K562 (cell line): ENCODE data around the gene PRODH2. TPM values are rescaled to one million over a fixed set of nuclear protein-coding genes. Genes with fewer than 3 reads are reported as not detected.
A peak's percentile ranks its signal among the peaks of the same experiment; 100 is the strongest.

Experiments
- ATAC-seq: fragments of 200-7000 bp; cut with Tn5 transposase; 3 replicates; pipeline ENCODE4 v1.9.1; 2020; ENCODE audit warnings: moderate library complexity
- BruUV-seq: library from RNA; stranded (reverse); fragments of 400-500 nt; replicated peaks from 2 replicates; lab custom pipeline; 2021; lab: Mats Ljungman, UMichigan
- CTCF ChIA-PET: fragments of 300-600 bp; formaldehyde crosslinking; extraction: SDS; loops from one replicate; lab custom pipeline; 2021; ENCODE audit warnings: low intra/inter-chr PET ratio; lab: Yijun Ruan, JAX
- POLR2A ChIA-PET: fragments of 300-600, 350-650 bp; sonication (Branson Sonifier 250); formaldehyde crosslinking; extraction: SDS; loops from one replicate; lab custom pipeline; 2021; ENCODE audit warnings: antibody characterized with exemption, inconsistent platforms; lab: Yijun Ruan, JAX
- DNase-seq, 4 experiments: peaks; one replicate each; pipeline versions ENCODE4 v3.0.0 to v3.0.0-alpha.2; 2011 to 2018; ENCODE audit warnings: low spot score in 3 of 4, mixed read lengths in 3 of 4; ENCODE audit errors: extremely low read depth in 1 of 4
- FAIRE-seq: peaks from 2 replicates; lab custom pipeline; 2011; peaks lifted over from hg19 to GRCh38; lab: Jason Lieb, UNC
- H2AFZ ChIP-seq: 2 replicates; pipeline ENCODE4 v1.6.0; 2011; ENCODE audit warnings: low read depth, low read length, control low read depth, inconsistent platforms
- H3K27ac ChIP-seq: fragments of 200-600 bp; 3 replicates; pipeline ENCODE4 v1.8.0; 2011; ENCODE audit warnings: low read depth, mild to moderate bottlenecking, control low read depth, inconsistent platforms, low read length, moderate library complexity, mixed read lengths; ENCODE audit errors: extremely low read depth
- H3K27me3 ChIP-seq, 2 experiments: fragments of 300-600 bp in 1 of 2; 2 replicates in 1 of 2; 3 replicates in 1 of 2; pipeline versions ENCODE4 v1.6.0 to v1.8.0; 2011; ENCODE audit warnings: inconsistent platforms in 2 of 2, low read length in 2 of 2, mild to moderate bottlenecking in 1 of 2, mixed read lengths in 1 of 2, moderate library complexity in 1 of 2; ENCODE audit not compliant: control insufficient read depth in 2 of 2, insufficient read depth in 2 of 2
- H3K36me3 ChIP-seq: fragments of 300-600 bp; 3 replicates; pipeline ENCODE4 v1.8.0; 2011; ENCODE audit warnings: mild to moderate bottlenecking, low read length, inconsistent platforms; ENCODE audit not compliant: control insufficient read depth, insufficient read depth
- H3K4me1 ChIP-seq, 2 experiments: fragments of 200-600 bp in 1 of 2; replicated peaks in 1 of 2; 2 replicates in 1 of 2; 3 replicates in 1 of 2; pipeline versions ENCODE4 v1.5.1 to v1.8.0; 2011; ENCODE audit warnings: inconsistent platforms in 2 of 2, low read length in 2 of 2, mild to moderate bottlenecking in 1 of 2, mixed read lengths in 1 of 2, moderate library complexity in 1 of 2; ENCODE audit not compliant: control insufficient read depth in 2 of 2, insufficient read depth in 2 of 2
- H3K4me2 ChIP-seq: 2 replicates; pipeline ENCODE4 v1.6.1; 2011; ENCODE audit warnings: low read length, control low read depth, inconsistent platforms, mixed read lengths; ENCODE audit not compliant: insufficient read depth
- H3K4me3 ChIP-seq: fragments of 200-600 bp; sonication (generic), shearing (Covaris generic); 2 replicates; pipeline ENCODE4 v1.5.1; 2016; ENCODE audit warnings: control low read depth, inconsistent platforms
- H3K79me2 ChIP-seq: fragments of 200-600 bp; 3 replicates; pipeline ENCODE4 v1.8.0; 2011; ENCODE audit warnings: low read length, inconsistent platforms; ENCODE audit not compliant: control insufficient read depth, insufficient read depth
- H3K9ac ChIP-seq, 2 experiments: 2 replicates each; pipeline versions ENCODE4 v1.6.0 to v1.6.1; 2011; ENCODE audit warnings: low read depth in 2 of 2, low read length in 2 of 2, control low read depth in 1 of 2, inconsistent platforms in 1 of 2, mild to moderate bottlenecking in 1 of 2, mixed read lengths in 1 of 2; ENCODE audit not compliant: insufficient read depth in 1 of 2
- H3K9me1 ChIP-seq: one replicate; pipeline ENCODE4 v1.6.0; 2011; ENCODE audit warnings: inconsistent platforms, mild to moderate bottlenecking, low read length, moderate library complexity; ENCODE audit not compliant: control insufficient read depth, insufficient read depth
- H3K9me3 ChIP-seq: replicated peaks from 2 replicates; pipeline ENCODE4 v1.5.1; 2011; ENCODE audit warnings: low read depth, low read length, inconsistent platforms; ENCODE audit not compliant: control insufficient read depth, insufficient read depth
- H4K20me1 ChIP-seq: replicated peaks from 2 replicates; pipeline ENCODE4 v1.6.1; 2011; ENCODE audit warnings: low read length, inconsistent platforms, mixed read lengths; ENCODE audit not compliant: control insufficient read depth, insufficient read depth
- ETV1 ChIP-seq: fragments of 450-650 bp; conservative IDR thresholded peaks from 2 replicates; pipeline ENCODE4 v1.6.1; 2016; ENCODE audit warnings: missing genetic modification characterization, control low read depth, low read depth, missing compliant biosample characterization
- FOSL1 ChIP-seq: fragments of 200-800 bp; sonication (Bioruptor generic); conservative IDR thresholded peaks from 2 replicates; pipeline ENCODE4 v1.6.1; 2016; ENCODE audit warnings: missing genetic modification characterization, missing compliant biosample characterization
- GTF2F1 ChIP-seq: IDR thresholded peaks from 2 replicates; pipeline ENCODE4 v1.6.1; 2011; ENCODE audit warnings: low read depth, low read length, improper control_type of control experiment
- L3MBTL2 ChIP-seq: fragments of 450-650 bp; IDR thresholded peaks from 2 replicates; pipeline ENCODE4 v1.6.1; 2016; ENCODE audit warnings: mild to moderate bottlenecking, moderate library complexity
- TAF7 ChIP-seq: fragments of 450-650 bp; IDR thresholded peaks from 2 replicates; pipeline ENCODE4 v1.6.1; 2016; ENCODE audit warnings: missing genetic modification characterization, missing compliant biosample characterization
- TRIM28 ChIP-seq: fragments of 450-650 bp; IDR thresholded peaks from 2 replicates; pipeline ENCODE4 v1.6.1; 2017
- ZBTB17 ChIP-seq: fragments of 450-650 bp; formaldehyde crosslinking; IDR thresholded peaks from 2 replicates; pipeline ENCODE4 v1.4.0; 2020; ENCODE audit warnings: mild to moderate bottlenecking
- ZNF324 ChIP-seq: fragments of 250-450 bp; sonication (Bioruptor Pico); IDR thresholded peaks from 2 replicates; pipeline ENCODE4 v1.4.0; 2020; ENCODE audit warnings: mild to moderate bottlenecking
- ZNF507 ChIP-seq: conservative IDR thresholded peaks from 2 replicates; pipeline ENCODE4 v1.6.1; 2017; ENCODE audit warnings: missing genetic modification characterization, missing compliant biosample characterization
- ZNF79 ChIP-seq: fragments of 250-450 bp; sonication (Bioruptor Pico); IDR thresholded peaks from 2 replicates; pipeline ENCODE4 v1.4.0; 2020; ENCODE audit warnings: low read depth, mild to moderate bottlenecking, moderate library complexity
- ZZZ3 ChIP-seq: fragments of 450-650 bp; IDR thresholded peaks from 2 replicates; pipeline ENCODE4 v1.6.1; 2016; ENCODE audit warnings: antibody characterized with exemption, mild to moderate bottlenecking, moderate library complexity
- WGBS: fragments of 100-300 bp; shearing (Covaris generic); methylation state at CpG from one replicate; pipeline ENCODE4 v1.1.6; 2016; ENCODE audit warnings: low coverage, mixed read lengths; ENCODE audit not compliant: insufficient coverage; ENCODE audit errors: missing lambda C conversion rate; 5-methylcytosine and 5-hydroxymethylcytosine counted together
- in situ Hi-C: fragments of 300-500 bp; cut with MboI; formaldehyde crosslinking; loops from 4 replicates; pipeline ENCODE4 v1.15.0; 2018; ENCODE audit warnings: inconsistent platforms, mixed read lengths
- intact Hi-C: fragments of 100-400 bp; cut with micrococcal nuclease; formaldehyde crosslinking; loops from 2 replicates; pipeline ENCODE4 v1.14.2; 2022
- polyA plus RNA-seq, 8 experiments: library from polyadenylated mRNA; depleted of rRNA in 4 of 8; stranded (reverse) in 5 of 8; unstranded in 3 of 8; fragments of >200 nt; fragmentation: Nextera tagmentation in 2 of 8; fragmentation: Illumina TruSeq in 1 of 8; extraction: Ambion mirVana in 2 of 8; extraction: Trizol in 1 of 8; gene quantifications; 2 replicates each; pipeline versions ENCODE4 v1.2.1 to v1.2.3, GENCODE V29; 2011 to 2014; ENCODE audit warnings: inconsistent platforms in 1 of 8, missing spikeins in 1 of 8
- total RNA-seq, 7 experiments: library from RNA; depleted of rRNA in 6 of 7; stranded (reverse); fragments of >200 nt in 6 of 7; fragmentation: Illumina TruSeq in 2 of 7; extraction: Trizol in 2 of 7; gene quantifications; 2 replicates each; pipeline versions ENCODE4 v1.2.1 to v1.2.3, GENCODE V29; 2011 to 2021; ENCODE audit warnings: low replicate concordance in 1 of 7
- TF ChIP-seq, protein P1 (sequence below), 2 experiments: IDR thresholded peaks; 2 replicates each; pipeline ENCODE4 v1.6.1; 2011; ENCODE audit warnings: borderline replicate concordance in 1 of 2, control low read depth in 1 of 2, low read depth in 1 of 2, low read length in 1 of 2, mild to moderate bottlenecking in 1 of 2, mixed read lengths in 1 of 2, moderate library complexity in 1 of 2; ENCODE audit not compliant: insufficient read depth in 1 of 2, insufficient read length in 1 of 2, poor library complexity in 1 of 2, severe bottlenecking in 1 of 2; ENCODE audit errors: extremely low read depth in 1 of 2
- TF ChIP-seq, protein P2 (sequence below): sonication (generic); formaldehyde crosslinking; IDR thresholded peaks from 2 replicates; pipeline ENCODE4 v1.8.1; 2023; ENCODE audit warnings: mild to moderate bottlenecking, missing genetic modification reagents

The PRODH2 gene
- total and polyA plus RNA-seq, 9 of the 15 experiments (the other 6 are each of a cell fraction or from before 2014, with no cell fraction given), result not detected

DNA sequence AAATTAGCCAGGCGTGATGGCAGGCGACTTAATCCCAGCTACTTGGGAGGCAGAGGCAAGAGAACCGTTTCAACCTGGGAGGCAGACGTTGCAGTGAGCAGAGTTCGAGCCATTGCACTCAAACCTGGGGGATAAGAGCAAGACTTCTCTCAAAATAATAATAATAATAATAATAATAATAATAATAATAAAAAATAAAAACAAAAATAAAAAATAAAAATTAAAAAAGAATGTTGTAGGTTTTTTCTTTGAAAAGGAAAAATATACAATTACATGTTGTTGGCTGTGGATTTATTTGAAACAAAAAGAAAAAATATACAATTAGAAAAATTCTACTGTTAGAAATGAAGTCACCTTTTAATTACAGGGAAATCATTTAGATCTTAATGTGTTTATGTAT, 11.5 kb upstream of the PRODH2 start (continued):
- TF ChIP-seq, protein P1, sequence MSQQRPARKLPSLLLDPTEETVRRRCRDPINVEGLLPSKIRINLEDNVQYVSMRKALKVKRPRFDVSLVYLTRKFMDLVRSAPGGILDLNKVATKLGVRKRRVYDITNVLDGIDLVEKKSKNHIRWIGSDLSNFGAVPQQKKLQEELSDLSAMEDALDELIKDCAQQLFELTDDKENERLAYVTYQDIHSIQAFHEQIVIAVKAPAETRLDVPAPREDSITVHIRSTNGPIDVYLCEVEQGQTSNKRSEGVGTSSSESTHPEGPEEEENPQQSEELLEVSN (IDR thresholded peaks at IDR 0.05; ENCODE audit: borderline replicate concordance in 1 of 2, extremely low read depth in 1 of 2, insufficient read depth in 1 of 2, insufficient read length in 1 of 2, low read depth in 1 of 2, low read length in 1 of 2, poor library complexity in 1 of 2, severe bottlenecking in 1 of 2), result no peak
- TF ChIP-seq GTF2F1, result no peak
- no peak for TF ChIP-seq ZNF324

DNA sequence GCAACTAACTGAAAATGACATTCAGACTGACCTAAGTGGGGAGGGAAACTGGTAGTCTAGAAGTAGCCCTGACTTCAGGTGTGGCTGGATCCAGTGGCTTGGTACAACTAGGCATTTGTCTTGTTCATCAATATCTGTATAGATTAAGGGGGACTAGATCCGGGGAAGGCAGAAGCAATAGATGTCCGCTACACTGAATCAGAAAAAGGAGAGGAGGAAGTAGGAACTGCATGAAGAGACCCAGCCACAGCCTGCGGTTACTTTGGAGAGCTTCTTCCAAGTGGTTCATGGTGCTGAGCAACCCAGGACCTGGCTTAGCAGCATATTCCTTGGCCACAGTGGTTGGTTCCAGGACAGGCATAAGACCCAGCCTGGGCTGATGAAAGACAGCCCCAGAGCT, 9.9 kb upstream of the PRODH2 start:
- no peaks in the 10 kb centered on the region for H3K9me3 ChIP-seq
- no peaks in the 10 kb centered on the region for H3K9me1 ChIP-seq
- DNase-seq (peak; percentile 32 to 50 (median 44)), FAIRE-seq (peak; percentile 6), ATAC-seq (peak; percentile 86)
- peak overlapping the region; percentile 60 for H3K4me2 ChIP-seq
- ChIA-PET POLR2A (interaction anchor here (0.6 to 1.1 kb wide), 2 partner anchors 10 to 23 kb away, joined by 3 read pairs; partner anchors contain the start of gene PRODH2), CTCF (no interaction called here)
- no peaks in the 10 kb centered on the region for H3K36me3 ChIP-seq
- intact Hi-C loops, result loop anchor here (10.0 kb wide), 1 partner anchor 112 kb away; the partner anchor contains the start of gene LRFN3
- no peak overlapping the region for H3K27ac ChIP-seq
- H3K9ac ChIP-seq, result peak overlapping the region in 1 of 2 experiments; percentile 10; a peak in 1 of 4 replicates
- H3K27me3 ChIP-seq, result peaks cover 2 to 5% of the 10 kb centered on the region in 2 experiments; a peak in 2 of 5 replicates
- H2AFZ ChIP-seq, result peak overlapping the region; percentile 84
- peaks cover 0 to 5% of the 10 kb centered on the region in 2 experiments; a peak in 2 of 5 replicates for H3K4me1 ChIP-seq
- WGBS, result 5% methylated on average over 3 of the region's 3 CpGs
- H4K20me1 ChIP-seq, result no peaks in the 10 kb centered on the region
- H3K79me2 ChIP-seq, result no peaks in the 10 kb centered on the region
- BruUV-seq, result no TSS peak
- H3K4me3 ChIP-seq, result peak overlapping the region; percentile 24
- in situ Hi-C loops, result no loop called here
- TF ChIP-seq TRIM28 (no peak), ZNF79 (CRISPR knock-in tag) (no peak), ZZZ3 (no peak), ZBTB17 (CRISPR knock-in tag) (peak; percentile 98), ZNF507 (tag) (no peak), TAF7 (tag) (no peak), FOSL1 (tag) (0 out of 2 replicates have a peak, but pooled peaks have one; percentile 17), ETV1 (tag) (no peak), L3MBTL2 (peak; percentile 53)
- TF ChIP-seq, protein P2, sequence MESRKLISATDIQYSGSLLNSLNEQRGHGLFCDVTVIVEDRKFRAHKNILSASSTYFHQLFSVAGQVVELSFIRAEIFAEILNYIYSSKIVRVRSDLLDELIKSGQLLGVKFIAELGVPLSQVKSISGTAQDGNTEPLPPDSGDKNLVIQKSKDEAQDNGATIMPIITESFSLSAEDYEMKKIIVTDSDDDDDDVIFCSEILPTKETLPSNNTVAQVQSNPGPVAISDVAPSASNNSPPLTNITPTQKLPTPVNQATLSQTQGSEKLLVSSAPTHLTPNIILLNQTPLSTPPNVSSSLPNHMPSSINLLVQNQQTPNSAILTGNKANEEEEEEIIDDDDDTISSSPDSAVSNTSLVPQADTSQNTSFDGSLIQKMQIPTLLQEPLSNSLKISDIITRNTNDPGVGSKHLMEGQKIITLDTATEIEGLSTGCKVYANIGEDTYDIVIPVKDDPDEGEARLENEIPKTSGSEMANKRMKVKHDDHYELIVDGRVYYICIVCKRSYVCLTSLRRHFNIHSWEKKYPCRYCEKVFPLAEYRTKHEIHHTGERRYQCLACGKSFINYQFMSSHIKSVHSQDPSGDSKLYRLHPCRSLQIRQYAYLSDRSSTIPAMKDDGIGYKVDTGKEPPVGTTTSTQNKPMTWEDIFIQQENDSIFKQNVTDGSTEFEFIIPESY (CRISPR knock-in tag), result no peak
